Endodermal cell (in vitro differentiated cells): ENCODE measurements around the gene GPATCH8. TPM values are rescaled to one million over a fixed set of nuclear protein-coding genes. Genes with fewer than 3 reads are reported as not detected.

Source experiments
- DNase-seq: peaks from one replicate; pipeline ENCODE4 v3.0.0-alpha.2; 2017
- H3K27ac ChIP-seq: 2 replicates; pipeline ENCODE4 v1.5.1; 2013; ENCODE audit warnings: mild to moderate bottlenecking, low read depth, low read length, moderate library complexity
- H3K27me3 ChIP-seq: 2 replicates; pipeline ENCODE4 v1.6.1; 2013; ENCODE audit warnings: mild to moderate bottlenecking, low read length, moderate library complexity; ENCODE audit not compliant: insufficient read depth, control insufficient read depth, poor library complexity, severe bottlenecking
- H3K36me3 ChIP-seq: 2 replicates; pipeline ENCODE4 v1.7.0; 2013; ENCODE audit warnings: mild to moderate bottlenecking, low read length, moderate library complexity; ENCODE audit not compliant: control insufficient read depth, insufficient read depth
- H3K4me1 ChIP-seq: one replicate; pipeline ENCODE4 v1.7.0; 2013; ENCODE audit warnings: low read length; ENCODE audit not compliant: control insufficient read depth, insufficient read depth
- H3K4me3 ChIP-seq: 2 replicates; pipeline ENCODE4 v1.5.1; 2013; ENCODE audit warnings: mild to moderate bottlenecking, low read length, moderate library complexity
- H3K9ac ChIP-seq: 2 replicates; pipeline ENCODE4 v1.6.1; 2013; ENCODE audit warnings: mild to moderate bottlenecking, low read length, moderate library complexity; ENCODE audit not compliant: poor library complexity, severe bottlenecking; ENCODE audit errors: extremely low read depth
- H3K9me3 ChIP-seq: 2 replicates; pipeline ENCODE4 v1.6.1; 2013; ENCODE audit warnings: mild to moderate bottlenecking, low read length, moderate library complexity; ENCODE audit not compliant: control insufficient read depth
- H3K27ac Mint-ChIP-seq: 2 replicates; pipeline ENCODE4 v1.8.0; 2020; ENCODE audit warnings: mixed read lengths
- H3K27me3 Mint-ChIP-seq: 2 replicates; pipeline ENCODE4 v1.8.0; 2021; ENCODE audit warnings: mild to moderate bottlenecking, mixed read lengths; ENCODE audit not compliant: insufficient read depth
- H3K36me3 Mint-ChIP-seq: 2 replicates; pipeline ENCODE4 v1.8.0; 2020; ENCODE audit warnings: low read depth, mixed read lengths
- H3K4me1 Mint-ChIP-seq: 2 replicates; pipeline ENCODE4 v1.8.0; 2020; ENCODE audit warnings: mixed read lengths
- H3K4me3 Mint-ChIP-seq: 2 replicates; pipeline ENCODE4 v1.8.0; 2020; ENCODE audit warnings: mild to moderate bottlenecking, moderate library complexity, mixed read lengths
- H3K9me3 Mint-ChIP-seq: 2 replicates; pipeline ENCODE4 v1.8.0; 2020; ENCODE audit warnings: mild to moderate bottlenecking, mixed read lengths
- CTCF ChIP-seq: fragments of 200-600 bp; sonication (generic); conservative IDR thresholded peaks from 2 replicates; pipeline ENCODE4 v1.5.0; 2021; ENCODE audit warnings: antibody characterized with exemption, mild to moderate bottlenecking
- WGBS, 2 experiments: methylation state at CpG; one replicate each; pipeline versions ENCODE4 v1.1.5 to v1.1.7; 2013; ENCODE audit warnings: missing lambda C conversion rate in 2 of 2, mixed read lengths in 1 of 2; ENCODE audit not compliant: insufficient coverage in 1 of 2, insufficient read length in 1 of 2; 5-methylcytosine and 5-hydroxymethylcytosine counted together
- total RNA-seq, 2 donors: library from RNA; stranded (reverse); fragmentation: NEBNext Ultra II Directional in 1 of 2; extraction: Animal tissue kit (Norgen Biotek cat#: 25700) in 1 of 2; gene quantifications; 2 replicates in 1 of 2; 3 replicates in 1 of 2; pipeline ENCODE4 v1.2.1, GENCODE V29; 2021

Gene GPATCH8
- total RNA-seq, 2 donors from 2014 or later = 49.9 to 55.2 TPM

GRCh38 chr17:44360826-44361225 lies 142.4 kb downstream of the GPATCH8 start:
- Histone ChIP-seq H3K4me1 (peaks cover 20% of the 10 kb centered on the region), H3K4me3 (no peak overlapping the region), H3K36me3 (peaks cover 25% of the 10 kb centered on the region), H3K27me3 (no peaks in the 10 kb centered on the region), H3K9me3 (no peaks in the 10 kb centered on the region), H3K9ac (no peak overlapping the region), H3K27ac (no peak overlapping the region)
- peak overlapping the region; percentile 73 for H3K4me3 Mint-ChIP-seq
- peaks cover 16% of the 10 kb centered on the region for H3K4me1 Mint-ChIP-seq
- no peak for TF ChIP-seq CTCF
- no peaks in the 10 kb centered on the region for H3K9me3 Mint-ChIP-seq
- no peak overlapping the region for H3K27ac Mint-ChIP-seq
- H3K27me3 Mint-ChIP-seq = peaks cover 20% of the 10 kb centered on the region
- H3K36me3 Mint-ChIP-seq = peaks cover 12% of the 10 kb centered on the region
- DNase-seq = no peak
- WGBS, 2 experiments = 76 to 80% methylated on average over 3 to 5 of the region's 5 CpGs

- no peak for TF ChIP-seq CTCF
- no peak overlapping the region for H3K4me3 Mint-ChIP-seq
- no peaks in the 10 kb centered on the region for H3K27me3 ChIP-seq
- H3K4me3 ChIP-seq = no peak overlapping the region
- H3K27ac Mint-ChIP-seq = no peak overlapping the region
- no peak for DNase-seq
- WGBS, 2 experiments = 92 to 99% methylated on average over 5 to 6 of the region's 6 CpGs
- H3K27ac ChIP-seq = no peak overlapping the region
- peaks cover 16% of the 10 kb centered on the region for H3K4me1 Mint-ChIP-seq
- peaks cover 13% of the 10 kb centered on the region for H3K27me3 Mint-ChIP-seq
- H3K4me1 ChIP-seq = peaks cover 20% of the 10 kb centered on the region
- no peak overlapping the region for H3K9ac ChIP-seq
- peaks cover 30% of the 10 kb centered on the region for H3K36me3 ChIP-seq
- no peaks in the 10 kb centered on the region for H3K9me3 ChIP-seq
- H3K9me3 Mint-ChIP-seq = no peaks in the 10 kb centered on the region
- peaks cover 12% of the 10 kb centered on the region for H3K36me3 Mint-ChIP-seq
These were observed 143.1 kb downstream of the GPATCH8 start for GRCh38 chr17:44360144-44360533.

GRCh38 chr17:44359458-44360143 lies 143.6 kb downstream of the GPATCH8 start:
- no peak overlapping the region for H3K27ac Mint-ChIP-seq
- no peaks in the 10 kb centered on the region for H3K9me3 Mint-ChIP-seq

More at GRCh38 chr17:44359458-44360143, 143.6 kb downstream of the GPATCH8 start:
- Histone ChIP-seq H3K36me3 (peaks cover 31% of the 10 kb centered on the region), H3K27ac (no peak overlapping the region), H3K27me3 (no peaks in the 10 kb centered on the region), H3K9ac (no peak overlapping the region), H3K9me3 (no peaks in the 10 kb centered on the region), H3K4me1 (peaks cover 20% of the 10 kb centered on the region), H3K4me3 (no peak overlapping the region)
- Mint-ChIP-seq H3K4me1 (peaks cover 16% of the 10 kb centered on the region), H3K36me3 (peaks cover 12% of the 10 kb centered on the region), H3K4me3 (no peak overlapping the region), H3K27me3 (peaks cover 8% of the 10 kb centered on the region)
- no peak for DNase-seq
- WGBS, 2 experiments = 100% methylated on average over 2 to 12 of the region's 14 CpGs
- no peak for TF ChIP-seq CTCF
